HG02943 (cell line): ENCODE data around the gene ACTC1.

Source experiments
- ATAC-seq: cut with Tn5 transposase; IDR thresholded peaks from one replicate; pipeline ENCODE4 v1.9.1; 2021; ENCODE audit warnings: mild to moderate bottlenecking, low read depth, moderate library complexity; ENCODE audit not compliant: unreplicated experiment

The ACTC1 gene

GRCh38 chr15:34768530-34768929, 26.8 kb downstream of the ACTC1 start:
- ATAC-seq, result no peak

- ATAC-seq, result no peak
Measured at GRCh38 chr15:34765741-34766140, 29.6 kb downstream of the ACTC1 start.

- no peak for ATAC-seq
Measured at GRCh38 chr15:34760909-34761308, 34.4 kb downstream of the ACTC1 start.

- no peak for ATAC-seq
Measured at GRCh38 chr15:34759992-34760391, 35.4 kb downstream of the ACTC1 start.

GRCh38 chr15:34759347-34759746, 36.0 kb downstream of the ACTC1 start:
- no peak for ATAC-seq

GRCh38 chr15:34757262-34757661, 38.1 kb downstream of the ACTC1 start:
- no peak for ATAC-seq

GRCh38 chr15:34755419-34755773, 40.0 kb downstream of the ACTC1 start:
- no peak for ATAC-seq

- no peak for ATAC-seq
Measured at GRCh38 chr15:34754674-34755418, 40.5 kb downstream of the ACTC1 start, which contains the start of gene GJD2. Gene GJD2, minus strand, starts transcription at chr15:34754998. Its CDS starts 510 bp downstream, at chr15:34754488.

- no peak for ATAC-seq
Measured at GRCh38 chr15:34754171-34754601, 41.2 kb downstream of the ACTC1 start.

- ATAC-seq, result no peak
Measured at GRCh38 chr15:34753236-34753894, 42.0 kb downstream of the ACTC1 start.

- no peak for ATAC-seq
Measured at GRCh38 chr15:34749691-34750090, 45.7 kb downstream of the ACTC1 start.
